Measurements from ENCODE around the gene AKNAD1.

DNA sequence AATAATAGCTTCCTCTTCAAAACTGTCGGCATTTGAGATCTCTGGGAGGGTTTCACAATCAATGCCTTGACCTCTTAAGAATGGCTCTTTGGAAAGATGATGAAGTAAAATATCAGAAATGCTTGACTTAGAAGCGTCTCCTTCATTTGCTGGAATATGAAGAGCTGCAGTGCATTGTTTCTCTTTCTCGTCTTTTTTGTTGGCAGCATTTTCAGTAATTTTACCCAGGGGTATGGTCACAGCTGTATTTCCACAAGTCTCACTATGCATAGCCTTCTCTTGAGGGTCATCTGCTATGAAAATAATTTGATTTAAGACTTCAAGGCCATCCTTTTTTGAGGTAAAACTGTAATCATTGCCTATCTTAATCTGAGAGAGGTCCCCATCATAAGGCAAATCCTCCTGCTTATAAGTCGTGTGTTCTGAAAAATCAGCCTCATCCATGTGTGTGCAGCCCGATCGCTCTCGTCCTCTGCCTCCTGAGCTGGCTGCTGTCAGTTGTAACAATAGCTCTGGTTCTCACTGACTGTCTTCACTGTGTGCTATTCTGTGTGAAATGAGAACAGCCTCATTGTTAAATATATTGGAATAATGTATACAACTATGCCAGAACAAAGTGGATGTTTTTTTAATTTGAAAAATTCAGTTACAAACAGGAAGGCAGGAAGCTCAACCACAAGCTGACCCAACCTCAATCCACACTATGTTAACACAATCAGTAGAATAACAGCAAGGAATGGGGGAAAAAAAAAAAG lies 4.5 kb downstream of the AKNAD1 start:
- no peak for TF ChIP-seq EZH2 (IDR thresholded peaks at IDR 0.05; ENCODE audit: borderline replicate concordance, insufficient read depth, low read length, poor library complexity, severe bottlenecking)
- TF ChIP-seq, protein P1, sequence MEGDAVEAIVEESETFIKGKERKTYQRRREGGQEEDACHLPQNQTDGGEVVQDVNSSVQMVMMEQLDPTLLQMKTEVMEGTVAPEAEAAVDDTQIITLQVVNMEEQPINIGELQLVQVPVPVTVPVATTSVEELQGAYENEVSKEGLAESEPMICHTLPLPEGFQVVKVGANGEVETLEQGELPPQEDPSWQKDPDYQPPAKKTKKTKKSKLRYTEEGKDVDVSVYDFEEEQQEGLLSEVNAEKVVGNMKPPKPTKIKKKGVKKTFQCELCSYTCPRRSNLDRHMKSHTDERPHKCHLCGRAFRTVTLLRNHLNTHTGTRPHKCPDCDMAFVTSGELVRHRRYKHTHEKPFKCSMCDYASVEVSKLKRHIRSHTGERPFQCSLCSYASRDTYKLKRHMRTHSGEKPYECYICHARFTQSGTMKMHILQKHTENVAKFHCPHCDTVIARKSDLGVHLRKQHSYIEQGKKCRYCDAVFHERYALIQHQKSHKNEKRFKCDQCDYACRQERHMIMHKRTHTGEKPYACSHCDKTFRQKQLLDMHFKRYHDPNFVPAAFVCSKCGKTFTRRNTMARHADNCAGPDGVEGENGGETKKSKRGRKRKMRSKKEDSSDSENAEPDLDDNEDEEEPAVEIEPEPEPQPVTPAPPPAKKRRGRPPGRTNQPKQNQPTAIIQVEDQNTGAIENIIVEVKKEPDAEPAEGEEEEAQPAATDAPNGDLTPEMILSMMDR (IDR thresholded peaks at IDR 0.05; ENCODE audit: poor library complexity, severe bottlenecking), result no peak
- no peak for TF ChIP-seq POLR2AphosphoS5 (IDR thresholded peaks at IDR 0.05)
- TF ChIP-seq MXI1 (conservative IDR thresholded peaks at IDR 0.05; ENCODE audit: poor library complexity, severe bottlenecking), result no peak
- TF ChIP-seq RAD21 (conservative IDR thresholded peaks at IDR 0.05), result no peak
- TF ChIP-seq TAF1 (IDR thresholded peaks at IDR 0.05; ENCODE audit: low read depth), result no peak
